Measurements from ENCODE around the gene CAMTA1. TPM values are rescaled to one million over a fixed set of nuclear protein-coding genes. Genes with fewer than 3 reads are reported as not detected.

The CAMTA1 gene
- total and polyA plus RNA-seq, 4 donors: 18.0 to 93.5 (median 35.8) TPM

DNA sequence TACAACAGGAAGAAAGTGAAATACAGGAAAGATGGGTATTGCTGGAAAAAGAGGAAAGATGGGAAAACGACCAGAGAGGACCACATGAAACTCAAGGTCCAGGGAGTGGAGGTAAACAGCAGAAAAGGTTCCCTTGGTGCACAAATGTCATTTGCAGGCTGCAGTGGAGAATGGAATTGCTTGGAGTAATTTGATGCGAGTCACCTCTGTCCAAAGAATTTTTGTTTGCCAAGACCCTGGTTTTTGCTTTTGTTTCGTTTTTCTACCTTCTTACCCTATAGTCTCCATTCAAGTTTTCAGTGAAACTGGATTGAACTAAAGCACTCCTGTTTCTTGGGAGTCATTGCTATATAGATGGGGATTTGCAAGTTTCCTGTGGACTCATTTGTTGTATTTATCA, 464.3 kb downstream of the CAMTA1 start:
- DNase-seq (ENCODE audit: low spot score): no peak
- Histone ChIP-seq H3K27ac (ENCODE audit: low read depth in 1 of 2, low read length in 2 of 2) (no peak overlapping the region), H3K4me1 (ENCODE audit: control insufficient read depth in 4 of 4, insufficient read depth in 4 of 4, low read length in 3 of 4) (no peaks in the 10 kb centered on the region), H3K4me3 (ENCODE audit: low read depth in 1 of 3, low read length in 3 of 3) (no peak overlapping the region), H3K9ac (ENCODE audit: low read depth in 1 of 2, low read length in 2 of 2) (no peak overlapping the region), H3K9me3 (ENCODE audit: control insufficient read depth in 4 of 4, low read length in 3 of 4) (no peaks in the 10 kb centered on the region), H3K36me3 (ENCODE audit: control insufficient read depth in 4 of 4, insufficient read depth in 3 of 4, low read depth in 1 of 4, low read length in 3 of 4) (no peaks in the 10 kb centered on the region), H3K27me3 (ENCODE audit: control insufficient read depth in 4 of 4, insufficient read depth in 4 of 4, low read length in 3 of 4) (no peaks in the 10 kb centered on the region)
- TF ChIP-seq EGR1 (IDR thresholded peaks at IDR 0.05; ENCODE audit: low read depth in 2 of 2): no peak
- TF ChIP-seq SP1 (IDR thresholded peaks at IDR 0.05): no peak
- TF ChIP-seq JUND (IDR thresholded peaks at IDR 0.05): no peak
- no peak for TF ChIP-seq NR2F2 (IDR thresholded peaks at IDR 0.05)
- no peak for TF ChIP-seq HNF4G (IDR thresholded peaks at IDR 0.05)
- 77% methylated on average over 3 of the region's 3 CpGs for WGBS

DNA sequence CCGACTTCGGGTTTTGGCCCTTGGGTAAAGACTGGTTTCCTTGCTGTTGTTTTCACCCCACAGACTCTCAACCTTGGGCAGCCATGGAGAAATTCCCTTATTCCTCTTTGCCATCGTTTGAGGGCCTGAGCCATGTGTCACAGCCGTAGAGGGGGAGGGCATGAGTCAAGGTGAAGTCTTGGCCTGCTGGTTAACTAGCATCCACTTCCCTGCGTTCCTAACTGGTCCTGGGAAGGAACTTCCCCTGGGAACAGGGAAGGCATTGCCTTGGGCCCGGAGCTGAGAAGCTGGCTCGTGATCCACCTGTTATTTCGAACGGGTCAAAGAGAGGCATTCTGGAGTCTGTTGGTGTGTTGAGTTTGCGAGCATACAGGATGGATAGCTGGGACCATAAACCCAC, 464.9 kb downstream of the CAMTA1 start:
- H3K4me3 ChIP-seq (ENCODE audit: low read depth in 1 of 3, low read length in 3 of 3): no peak overlapping the region
- no peaks in the 10 kb centered on the region for H3K9me3 ChIP-seq (ENCODE audit: control insufficient read depth in 4 of 4, low read length in 3 of 4)
- DNase-seq (ENCODE audit: low spot score): no peak
- H3K36me3 ChIP-seq (ENCODE audit: control insufficient read depth in 4 of 4, insufficient read depth in 3 of 4, low read depth in 1 of 4, low read length in 3 of 4): no peaks in the 10 kb centered on the region
- TF ChIP-seq, protein P1, sequence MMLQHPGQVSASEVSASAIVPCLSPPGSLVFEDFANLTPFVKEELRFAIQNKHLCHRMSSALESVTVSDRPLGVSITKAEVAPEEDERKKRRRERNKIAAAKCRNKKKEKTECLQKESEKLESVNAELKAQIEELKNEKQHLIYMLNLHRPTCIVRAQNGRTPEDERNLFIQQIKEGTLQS (IDR thresholded peaks at IDR 0.05): no peak
- TF ChIP-seq GABPA (IDR thresholded peaks at IDR 0.05 in 1 of 2, conservative IDR thresholded peaks at IDR 0.05 in 1 of 2) (no peak), TAF1 (conservative IDR thresholded peaks at IDR 0.05) (no peak), JUND (IDR thresholded peaks at IDR 0.05) (no peak), SP1 (IDR thresholded peaks at IDR 0.05) (no peak), FOXA1 (IDR thresholded peaks at IDR 0.05) (no peak), YY1 (IDR thresholded peaks at IDR 0.05) (no peak), FOXA2 (IDR thresholded peaks at IDR 0.05) (no peak), HNF4A (conservative IDR thresholded peaks at IDR 0.05) (no peak), EGR1 (IDR thresholded peaks at IDR 0.05; ENCODE audit: low read depth in 2 of 2) (no peak), HNF4G (IDR thresholded peaks at IDR 0.05) (no peak), RAD21 (IDR thresholded peaks at IDR 0.05) (no peak), RXRA (IDR thresholded peaks at IDR 0.05) (no peak)
- TF ChIP-seq, protein P2, sequence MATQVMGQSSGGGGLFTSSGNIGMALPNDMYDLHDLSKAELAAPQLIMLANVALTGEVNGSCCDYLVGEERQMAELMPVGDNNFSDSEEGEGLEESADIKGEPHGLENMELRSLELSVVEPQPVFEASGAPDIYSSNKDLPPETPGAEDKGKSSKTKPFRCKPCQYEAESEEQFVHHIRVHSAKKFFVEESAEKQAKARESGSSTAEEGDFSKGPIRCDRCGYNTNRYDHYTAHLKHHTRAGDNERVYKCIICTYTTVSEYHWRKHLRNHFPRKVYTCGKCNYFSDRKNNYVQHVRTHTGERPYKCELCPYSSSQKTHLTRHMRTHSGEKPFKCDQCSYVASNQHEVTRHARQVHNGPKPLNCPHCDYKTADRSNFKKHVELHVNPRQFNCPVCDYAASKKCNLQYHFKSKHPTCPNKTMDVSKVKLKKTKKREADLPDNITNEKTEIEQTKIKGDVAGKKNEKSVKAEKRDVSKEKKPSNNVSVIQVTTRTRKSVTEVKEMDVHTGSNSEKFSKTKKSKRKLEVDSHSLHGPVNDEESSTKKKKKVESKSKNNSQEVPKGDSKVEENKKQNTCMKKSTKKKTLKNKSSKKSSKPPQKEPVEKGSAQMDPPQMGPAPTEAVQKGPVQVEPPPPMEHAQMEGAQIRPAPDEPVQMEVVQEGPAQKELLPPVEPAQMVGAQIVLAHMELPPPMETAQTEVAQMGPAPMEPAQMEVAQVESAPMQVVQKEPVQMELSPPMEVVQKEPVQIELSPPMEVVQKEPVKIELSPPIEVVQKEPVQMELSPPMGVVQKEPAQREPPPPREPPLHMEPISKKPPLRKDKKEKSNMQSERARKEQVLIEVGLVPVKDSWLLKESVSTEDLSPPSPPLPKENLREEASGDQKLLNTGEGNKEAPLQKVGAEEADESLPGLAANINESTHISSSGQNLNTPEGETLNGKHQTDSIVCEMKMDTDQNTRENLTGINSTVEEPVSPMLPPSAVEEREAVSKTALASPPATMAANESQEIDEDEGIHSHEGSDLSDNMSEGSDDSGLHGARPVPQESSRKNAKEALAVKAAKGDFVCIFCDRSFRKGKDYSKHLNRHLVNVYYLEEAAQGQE (IDR thresholded peaks at IDR 0.05): no peak
- TF ChIP-seq, protein P3, sequence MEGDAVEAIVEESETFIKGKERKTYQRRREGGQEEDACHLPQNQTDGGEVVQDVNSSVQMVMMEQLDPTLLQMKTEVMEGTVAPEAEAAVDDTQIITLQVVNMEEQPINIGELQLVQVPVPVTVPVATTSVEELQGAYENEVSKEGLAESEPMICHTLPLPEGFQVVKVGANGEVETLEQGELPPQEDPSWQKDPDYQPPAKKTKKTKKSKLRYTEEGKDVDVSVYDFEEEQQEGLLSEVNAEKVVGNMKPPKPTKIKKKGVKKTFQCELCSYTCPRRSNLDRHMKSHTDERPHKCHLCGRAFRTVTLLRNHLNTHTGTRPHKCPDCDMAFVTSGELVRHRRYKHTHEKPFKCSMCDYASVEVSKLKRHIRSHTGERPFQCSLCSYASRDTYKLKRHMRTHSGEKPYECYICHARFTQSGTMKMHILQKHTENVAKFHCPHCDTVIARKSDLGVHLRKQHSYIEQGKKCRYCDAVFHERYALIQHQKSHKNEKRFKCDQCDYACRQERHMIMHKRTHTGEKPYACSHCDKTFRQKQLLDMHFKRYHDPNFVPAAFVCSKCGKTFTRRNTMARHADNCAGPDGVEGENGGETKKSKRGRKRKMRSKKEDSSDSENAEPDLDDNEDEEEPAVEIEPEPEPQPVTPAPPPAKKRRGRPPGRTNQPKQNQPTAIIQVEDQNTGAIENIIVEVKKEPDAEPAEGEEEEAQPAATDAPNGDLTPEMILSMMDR (IDR thresholded peaks at IDR 0.05; ENCODE audit: low read depth, low read length, missing input control): no peak
- TF ChIP-seq, protein P4, sequence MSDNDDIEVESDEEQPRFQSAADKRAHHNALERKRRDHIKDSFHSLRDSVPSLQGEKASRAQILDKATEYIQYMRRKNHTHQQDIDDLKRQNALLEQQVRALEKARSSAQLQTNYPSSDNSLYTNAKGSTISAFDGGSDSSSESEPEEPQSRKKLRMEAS (IDR thresholded peaks at IDR 0.05): no peak
- no peak overlapping the region for H3K27ac ChIP-seq (ENCODE audit: low read depth in 1 of 2, low read length in 2 of 2)
- no peaks in the 10 kb centered on the region for H3K4me1 ChIP-seq (ENCODE audit: control insufficient read depth in 4 of 4, insufficient read depth in 4 of 4, low read length in 3 of 4)
- WGBS: 89% methylated on average over 10 of the region's 10 CpGs
- no peak overlapping the region for H3K9ac ChIP-seq (ENCODE audit: low read depth in 1 of 2, low read length in 2 of 2)
- H3K27me3 ChIP-seq (ENCODE audit: control insufficient read depth in 4 of 4, insufficient read depth in 4 of 4, low read length in 3 of 4): no peaks in the 10 kb centered on the region

Data from liver (tissue), 9 donors.